ENCODE measurements around the gene MCTS1.

The MCTS1 gene

GRCh38 chrX:120603707-120604360 is at the start of gene MCTS1:
Gene MCTS1 (plus strand): TSS chrX:120604101. CDS start chrX:120604237, 136 bp downstream.
- Histone ChIP-seq H3K27ac (ENCODE audit: low read length) (peak within 1 kb of the TSS; percentile 82), H3K4me1 (ENCODE audit: control insufficient read depth, insufficient read depth, low read length) (no peaks in the 10 kb centered on the region), H3K9me3 (ENCODE audit: control insufficient read depth in 2 of 2, low read length in 2 of 2) (no peaks in the 10 kb centered on the region), H3K27me3 (ENCODE audit: control insufficient read depth in 1 of 2, insufficient read depth in 2 of 2, low read length in 2 of 2) (peaks cover 0 to 2% of the 10 kb centered on the region in 2 donors), H3K9ac (ENCODE audit: low read length in 2 of 2) (peak within 1 kb of the TSS; percentile 77 to 84), H3K36me3 (ENCODE audit: control insufficient read depth in 2 of 2, insufficient read depth in 2 of 2, low read length in 2 of 2) (no peaks in the 10 kb centered on the region), H3K4me3 (ENCODE audit: low read length in 2 of 2) (peak within 1 kb of the TSS; percentile 61 to 81)

GRCh38 chrX:120556251-120556650 is 47.6 kb upstream of the MCTS1 start:
- Histone ChIP-seq H3K4me1 (ENCODE audit: control insufficient read depth, insufficient read depth, low read length) (no peaks in the 10 kb centered on the region), H3K27me3 (ENCODE audit: control insufficient read depth in 1 of 2, insufficient read depth in 2 of 2, low read length in 2 of 2) (no peaks in the 10 kb centered on the region), H3K36me3 (ENCODE audit: control insufficient read depth in 2 of 2, insufficient read depth in 2 of 2, low read length in 2 of 2) (peaks cover 0 to 6% of the 10 kb centered on the region in 2 donors), H3K9me3 (ENCODE audit: control insufficient read depth in 2 of 2, low read length in 2 of 2) (no peaks in the 10 kb centered on the region), H3K27ac (ENCODE audit: low read length) (no peak overlapping the region), H3K4me3 (ENCODE audit: low read length in 2 of 2) (no peak overlapping the region), H3K9ac (ENCODE audit: low read length in 2 of 2) (no peak overlapping the region)

GRCh38 chrX:120559804-120560203 is 44.1 kb upstream of the MCTS1 start:
- no peaks in the 10 kb centered on the region for H3K4me1 ChIP-seq (ENCODE audit: control insufficient read depth, insufficient read depth, low read length)
- no peaks in the 10 kb centered on the region for H3K27me3 ChIP-seq (ENCODE audit: control insufficient read depth in 1 of 2, insufficient read depth in 2 of 2, low read length in 2 of 2)
- peaks cover 0 to 6% of the 10 kb centered on the region in 2 donors for H3K36me3 ChIP-seq (ENCODE audit: control insufficient read depth in 2 of 2, insufficient read depth in 2 of 2, low read length in 2 of 2)
- H3K27ac ChIP-seq (ENCODE audit: low read length): peak overlapping the region; percentile 92
- peak overlapping the region; percentile 83 to 90 for H3K4me3 ChIP-seq (ENCODE audit: low read length in 2 of 2)
- no peaks in the 10 kb centered on the region for H3K9me3 ChIP-seq (ENCODE audit: control insufficient read depth in 2 of 2, low read length in 2 of 2)
- peak overlapping the region; percentile 74 to 84 for H3K9ac ChIP-seq (ENCODE audit: low read length in 2 of 2)

- Histone ChIP-seq H3K36me3 (ENCODE audit: control insufficient read depth in 2 of 2, insufficient read depth in 2 of 2, low read length in 2 of 2) (peaks cover 0 to 6% of the 10 kb centered on the region in 2 donors), H3K27me3 (ENCODE audit: control insufficient read depth in 1 of 2, insufficient read depth in 2 of 2, low read length in 2 of 2) (no peaks in the 10 kb centered on the region), H3K4me1 (ENCODE audit: control insufficient read depth, insufficient read depth, low read length) (no peaks in the 10 kb centered on the region), H3K9me3 (ENCODE audit: control insufficient read depth in 2 of 2, low read length in 2 of 2) (no peaks in the 10 kb centered on the region), H3K4me3 (ENCODE audit: low read length in 2 of 2) (peak overlapping the region; percentile 83 to 90), H3K27ac (ENCODE audit: low read length) (peak overlapping the region; percentile 92), H3K9ac (ENCODE audit: low read length in 2 of 2) (peak overlapping the region; percentile 74 to 84)
Measured at GRCh38 chrX:120560405-120560841, 43.5 kb upstream of the MCTS1 start.

GRCh38 chrX:120560842-120561633 is 42.9 kb upstream of the MCTS1 start, which contains the start of gene CUL4B:
Gene CUL4B (minus strand): TSS chrX:120560962. CDS start chrX:120560638, 324 bp downstream.
- peak within 1 kb of the TSS; percentile 83 to 90 for H3K4me3 ChIP-seq (ENCODE audit: low read length in 2 of 2)

GRCh38 chrX:120561634-120562568 is 42.0 kb upstream of the MCTS1 start:
- Histone ChIP-seq H3K9ac (ENCODE audit: low read length in 2 of 2) (peak overlapping the region; percentile 87 to 93), H3K4me3 (ENCODE audit: low read length in 2 of 2) (peak overlapping the region; percentile 74 to 82), H3K4me1 (ENCODE audit: control insufficient read depth, insufficient read depth, low read length) (no peaks in the 10 kb centered on the region), H3K36me3 (ENCODE audit: control insufficient read depth in 2 of 2, insufficient read depth in 2 of 2, low read length in 2 of 2) (peaks cover 0 to 6% of the 10 kb centered on the region in 2 donors), H3K27ac (ENCODE audit: low read length) (peak overlapping the region; percentile 92), H3K9me3 (ENCODE audit: control insufficient read depth in 2 of 2, low read length in 2 of 2) (no peaks in the 10 kb centered on the region), H3K27me3 (ENCODE audit: control insufficient read depth in 1 of 2, insufficient read depth in 2 of 2, low read length in 2 of 2) (no peaks in the 10 kb centered on the region)

More at GRCh38 chrX:120560842-120561633, 42.9 kb upstream of the MCTS1 start, which contains the start of gene CUL4B:
- Histone ChIP-seq H3K4me1 (ENCODE audit: control insufficient read depth, insufficient read depth, low read length) (no peaks in the 10 kb centered on the region), H3K9me3 (ENCODE audit: control insufficient read depth in 2 of 2, low read length in 2 of 2) (no peaks in the 10 kb centered on the region), H3K27me3 (ENCODE audit: control insufficient read depth in 1 of 2, insufficient read depth in 2 of 2, low read length in 2 of 2) (no peaks in the 10 kb centered on the region), H3K27ac (ENCODE audit: low read length) (peak within 1 kb of the TSS; percentile 92), H3K36me3 (ENCODE audit: control insufficient read depth in 2 of 2, insufficient read depth in 2 of 2, low read length in 2 of 2) (peaks cover 0 to 6% of the 10 kb centered on the region in 2 donors), H3K9ac (ENCODE audit: low read length in 2 of 2) (peak within 1 kb of the TSS; percentile 87 to 93)

- no peaks in the 10 kb centered on the region for H3K4me1 ChIP-seq (ENCODE audit: control insufficient read depth, insufficient read depth, low read length)
- peak overlapping the region; percentile 92 for H3K27ac ChIP-seq (ENCODE audit: low read length)
- H3K4me3 ChIP-seq (ENCODE audit: low read length in 2 of 2): no peak overlapping the region
- H3K36me3 ChIP-seq (ENCODE audit: control insufficient read depth in 2 of 2, insufficient read depth in 2 of 2, low read length in 2 of 2): peaks cover 0 to 2% of the 10 kb centered on the region in 2 donors
- no peaks in the 10 kb centered on the region for H3K9me3 ChIP-seq (ENCODE audit: control insufficient read depth in 2 of 2, low read length in 2 of 2)
- H3K9ac ChIP-seq (ENCODE audit: low read length in 2 of 2): peak overlapping the region in 1 of 2 donors; percentile 93
- H3K27me3 ChIP-seq (ENCODE audit: control insufficient read depth in 1 of 2, insufficient read depth in 2 of 2, low read length in 2 of 2): no peaks in the 10 kb centered on the region
Measured at GRCh38 chrX:120562569-120562926, 41.4 kb upstream of the MCTS1 start.

GRCh38 chrX:120564925-120565324 is 39.0 kb upstream of the MCTS1 start:
- Histone ChIP-seq H3K4me1 (ENCODE audit: control insufficient read depth, insufficient read depth, low read length) (no peaks in the 10 kb centered on the region), H3K9ac (ENCODE audit: low read length in 2 of 2) (no peak overlapping the region), H3K4me3 (ENCODE audit: low read length in 2 of 2) (no peak overlapping the region), H3K9me3 (ENCODE audit: control insufficient read depth in 2 of 2, low read length in 2 of 2) (no peaks in the 10 kb centered on the region), H3K27me3 (ENCODE audit: control insufficient read depth in 1 of 2, insufficient read depth in 2 of 2, low read length in 2 of 2) (no peaks in the 10 kb centered on the region), H3K27ac (ENCODE audit: low read length) (no peak overlapping the region), H3K36me3 (ENCODE audit: control insufficient read depth in 2 of 2, insufficient read depth in 2 of 2, low read length in 2 of 2) (no peaks in the 10 kb centered on the region)

GRCh38 chrX:120566817-120567216 is 37.1 kb upstream of the MCTS1 start:
- H3K27me3 ChIP-seq (ENCODE audit: control insufficient read depth in 1 of 2, insufficient read depth in 2 of 2, low read length in 2 of 2): no peaks in the 10 kb centered on the region
- H3K4me3 ChIP-seq (ENCODE audit: low read length in 2 of 2): no peak overlapping the region
- no peaks in the 10 kb centered on the region for H3K9me3 ChIP-seq (ENCODE audit: control insufficient read depth in 2 of 2, low read length in 2 of 2)
- H3K4me1 ChIP-seq (ENCODE audit: control insufficient read depth, insufficient read depth, low read length): no peaks in the 10 kb centered on the region
- no peaks in the 10 kb centered on the region for H3K36me3 ChIP-seq (ENCODE audit: control insufficient read depth in 2 of 2, insufficient read depth in 2 of 2, low read length in 2 of 2)
- H3K9ac ChIP-seq (ENCODE audit: low read length in 2 of 2): no peak overlapping the region
- no peak overlapping the region for H3K27ac ChIP-seq (ENCODE audit: low read length)

GRCh38 chrX:120568035-120568434 is 35.9 kb upstream of the MCTS1 start:
- Histone ChIP-seq H3K36me3 (ENCODE audit: control insufficient read depth in 2 of 2, insufficient read depth in 2 of 2, low read length in 2 of 2) (no peaks in the 10 kb centered on the region), H3K4me1 (ENCODE audit: control insufficient read depth, insufficient read depth, low read length) (no peaks in the 10 kb centered on the region), H3K9me3 (ENCODE audit: control insufficient read depth in 2 of 2, low read length in 2 of 2) (no peaks in the 10 kb centered on the region), H3K27me3 (ENCODE audit: control insufficient read depth in 1 of 2, insufficient read depth in 2 of 2, low read length in 2 of 2) (no peaks in the 10 kb centered on the region), H3K9ac (ENCODE audit: low read length in 2 of 2) (no peak overlapping the region), H3K27ac (ENCODE audit: low read length) (no peak overlapping the region), H3K4me3 (ENCODE audit: low read length in 2 of 2) (no peak overlapping the region)

Data from stomach smooth muscle (tissue), 2 donors.